SK-N-SH (cell line): ENCODE data around the gene SLC43A3. TPM values are rescaled to one million over a fixed set of nuclear protein-coding genes. Genes with fewer than 3 reads are reported as not detected.

ENCODE experiments used
- CTCF ChIA-PET: fragments of 300-600, 350-600 bp; formaldehyde crosslinking; extraction: SDS; loops from one replicate; lab custom pipeline; 2021; lab: Yijun Ruan, JAX
- POLR2A ChIA-PET: fragments of 350-600 bp; sonication (Branson Sonifier 250); formaldehyde crosslinking; extraction: SDS; loops from one replicate; lab custom pipeline; 2020; ENCODE audit warnings: antibody characterized with exemption, inconsistent platforms; lab: Yijun Ruan, JAX
- DNase-seq: peaks from one replicate; pipeline ENCODE4 v3.0.0; 2012
- H2AFZ ChIP-seq: fragments of 200-600 bp; sonication (generic); 2 replicates; pipeline ENCODE4 v1.8.1; 2016; ENCODE audit warnings: antibody characterized with exemption, mild to moderate bottlenecking, low read depth
- H3F3A ChIP-seq: fragments of 200-600 bp; sonication (generic); replicated peaks from 2 replicates; pipeline ENCODE3; 2016; ENCODE audit warnings: antibody characterized with exemption, mild to moderate bottlenecking; ENCODE audit not compliant: insufficient read depth
- H3K27ac ChIP-seq, 2 experiments: fragments of 200-500 bp in 1 of 2; fragments of 200-600 bp in 1 of 2; sonication (Bioruptor generic) in 1 of 2; sonication (generic), shearing (Covaris generic) in 1 of 2; 2 replicates each; pipeline versions ENCODE4 v1.5.1 to v1.6.1; 2014 to 2016; ENCODE audit warnings: low read depth in 2 of 2, inconsistent platforms in 1 of 2, low read length in 1 of 2, mild to moderate bottlenecking in 1 of 2, mixed read lengths in 1 of 2
- H3K27me3 ChIP-seq: fragments of 200-600 bp; sonication (generic), shearing (Covaris generic); 2 replicates; pipeline ENCODE4 v1.6.1; 2016; ENCODE audit warnings: mixed run types; ENCODE audit not compliant: insufficient read depth
- H3K36me3 ChIP-seq, 2 experiments: fragments of 200-500 bp in 1 of 2; fragments of 200-600 bp in 1 of 2; sonication (Bioruptor generic) in 1 of 2; sonication (generic) in 1 of 2; replicated peaks in 1 of 2; 2 replicates each; pipeline versions ENCODE3 to v1.5.1; 2014 to 2016; ENCODE audit warnings: low read length in 1 of 2, mild to moderate bottlenecking in 1 of 2; ENCODE audit not compliant: insufficient read depth in 2 of 2, control insufficient read depth in 1 of 2
- H3K4me1 ChIP-seq, 2 experiments: fragments of 200-500 bp in 1 of 2; fragments of 200-600 bp in 1 of 2; sonication (Bioruptor generic) in 1 of 2; sonication (generic), shearing (Covaris generic) in 1 of 2; 2 replicates each; pipeline versions ENCODE4 v1.5.1 to v1.6.1; 2014 to 2016; ENCODE audit warnings: low read depth in 1 of 2, low read length in 1 of 2, mixed run types in 1 of 2; ENCODE audit not compliant: insufficient read depth in 2 of 2, control insufficient read depth in 1 of 2
- H3K4me2 ChIP-seq: fragments of 200-600 bp; sonication (generic), shearing (Covaris generic); 2 replicates; pipeline ENCODE4 v1.6.1; 2017; ENCODE audit warnings: mixed run types
- H3K4me3 ChIP-seq, 2 experiments: fragments of 200-500 bp in 1 of 2; fragments of 200-600 bp in 1 of 2; sonication (Bioruptor generic) in 1 of 2; sonication (generic), shearing (Covaris generic) in 1 of 2; 2 replicates each; pipeline versions ENCODE4 v1.5.1 to v1.8.1; 2014 to 2016; ENCODE audit warnings: low read depth in 2 of 2, inconsistent platforms in 1 of 2, low read length in 1 of 2, mild to moderate bottlenecking in 1 of 2, mixed read lengths in 1 of 2, moderate library complexity in 1 of 2
- H3K79me2 ChIP-seq: fragments of 200-600 bp; sonication (generic); 2 replicates; pipeline ENCODE4 v1.8.1; 2017; ENCODE audit warnings: mild to moderate bottlenecking; ENCODE audit not compliant: insufficient read depth
- H3K9ac ChIP-seq: fragments of 200-600 bp; sonication (generic); 2 replicates; pipeline ENCODE4 v1.6.1; 2017; ENCODE audit warnings: mixed run types
- H3K9me2 ChIP-seq: fragments of 200-600 bp; sonication (generic); 2 replicates; pipeline ENCODE4 v1.6.1; 2017; ENCODE audit warnings: mixed run types
- H3K9me3 ChIP-seq: fragments of 200-600 bp; sonication (generic); 2 replicates; pipeline ENCODE4 v1.6.1; 2017; ENCODE audit warnings: mixed run types, mild to moderate bottlenecking, moderate library complexity
- H4K20me1 ChIP-seq: fragments of 200-600 bp; sonication (generic); 2 replicates; pipeline ENCODE4 v1.6.1; 2017; ENCODE audit warnings: mild to moderate bottlenecking, mixed run types; ENCODE audit not compliant: insufficient read depth
- FOXJ3 ChIP-seq: sonication (generic); formaldehyde crosslinking; IDR thresholded peaks from 2 replicates; pipeline ENCODE4 v1.5.1; 2020; ENCODE audit warnings: mild to moderate bottlenecking, missing genetic modification reagents
- GABPA ChIP-seq: IDR thresholded peaks from 2 replicates; pipeline ENCODE4 v1.4.0; 2012; ENCODE audit warnings: low read depth, mild to moderate bottlenecking
- GATA2 ChIP-seq: sonication (generic); formaldehyde crosslinking; IDR thresholded peaks from 2 replicates; pipeline ENCODE4 v1.5.0; 2020; ENCODE audit warnings: mild to moderate bottlenecking, missing genetic modification reagents
- MEF2A ChIP-seq: IDR thresholded peaks from 2 replicates; pipeline ENCODE4 v1.4.0; 2012; ENCODE audit warnings: low read depth, borderline replicate concordance
- RCOR1 ChIP-seq: fragments of 150-350 bp; IDR thresholded peaks from 2 replicates; pipeline ENCODE4 v1.6.1; 2017; ENCODE audit warnings: antibody characterized with exemption, low read length
- RFX5 ChIP-seq: IDR thresholded peaks from 2 replicates; pipeline ENCODE4 v1.6.1; 2012; ENCODE audit warnings: mild to moderate bottlenecking, improper control_type of control experiment, low read length
- RXRA ChIP-seq: IDR thresholded peaks from 2 replicates; pipeline ENCODE4 v1.4.0; 2012; ENCODE audit warnings: low read depth, mild to moderate bottlenecking, borderline replicate concordance
- SIN3A ChIP-seq: IDR thresholded peaks from 2 replicates; pipeline ENCODE4 v1.6.1; 2012; ENCODE audit warnings: low read depth, mild to moderate bottlenecking, low read length, moderate library complexity, borderline replicate concordance
- SMC3 ChIP-seq: IDR thresholded peaks from 2 replicates; pipeline ENCODE4 v1.6.1; 2012; ENCODE audit warnings: low read depth, low read length, improper control_type of control experiment
- TAF1 ChIP-seq: IDR thresholded peaks from 2 replicates; pipeline ENCODE4 v1.6.1; 2012; ENCODE audit warnings: low read depth, mild to moderate bottlenecking, low read length, moderate library complexity, borderline replicate concordance
- TCF12 ChIP-seq: IDR thresholded peaks from 2 replicates; pipeline ENCODE4 v1.4.0; 2012
- WGBS: methylation state at CpG from one replicate; pipeline ENCODE4 v1.1.6; 2017; ENCODE audit warnings: low lambda C conversion rate; 5-methylcytosine and 5-hydroxymethylcytosine counted together
- polyA plus RNA-seq, 3 experiments: library from polyadenylated mRNA; depleted of rRNA; stranded (reverse); fragments of >200 nt; gene quantifications; 2 replicates each; pipeline ENCODE4 v1.2.3, GENCODE V29; 2012
- TF ChIP-seq, protein P1 (sequence below): IDR thresholded peaks from 2 replicates; pipeline ENCODE4 v1.6.1; 2012; ENCODE audit warnings: mild to moderate bottlenecking, low read depth, low read length, moderate library complexity
- TF ChIP-seq, protein P2 (sequence below): fragments of 200-600 bp; sonication (generic); IDR thresholded peaks from 2 replicates; pipeline ENCODE4 v1.6.1; 2017; ENCODE audit warnings: antibody characterized with exemption, mild to moderate bottlenecking, moderate library complexity
- TF ChIP-seq, protein P3 (sequence below): IDR thresholded peaks from 2 replicates; pipeline ENCODE4 v1.4.0; 2012; ENCODE audit warnings: low read depth
- TF ChIP-seq, protein P4 (sequence below): IDR thresholded peaks from 2 replicates; pipeline ENCODE4 v1.4.0; 2012; ENCODE audit warnings: low read depth, borderline replicate concordance

The SLC43A3 gene
- 4.1 and 4.7 TPM in 2 replicates for polyA plus RNA-seq (2012; rRNA removed)
- 2.4 and 4.4 TPM in 2 replicates for polyA plus RNA-seq (2012; cell fraction: cytosol; rRNA removed)
- polyA plus RNA-seq (2012; cell fraction: nucleus; rRNA removed) = 5.0 and 7.0 TPM in 2 replicates

DNA sequence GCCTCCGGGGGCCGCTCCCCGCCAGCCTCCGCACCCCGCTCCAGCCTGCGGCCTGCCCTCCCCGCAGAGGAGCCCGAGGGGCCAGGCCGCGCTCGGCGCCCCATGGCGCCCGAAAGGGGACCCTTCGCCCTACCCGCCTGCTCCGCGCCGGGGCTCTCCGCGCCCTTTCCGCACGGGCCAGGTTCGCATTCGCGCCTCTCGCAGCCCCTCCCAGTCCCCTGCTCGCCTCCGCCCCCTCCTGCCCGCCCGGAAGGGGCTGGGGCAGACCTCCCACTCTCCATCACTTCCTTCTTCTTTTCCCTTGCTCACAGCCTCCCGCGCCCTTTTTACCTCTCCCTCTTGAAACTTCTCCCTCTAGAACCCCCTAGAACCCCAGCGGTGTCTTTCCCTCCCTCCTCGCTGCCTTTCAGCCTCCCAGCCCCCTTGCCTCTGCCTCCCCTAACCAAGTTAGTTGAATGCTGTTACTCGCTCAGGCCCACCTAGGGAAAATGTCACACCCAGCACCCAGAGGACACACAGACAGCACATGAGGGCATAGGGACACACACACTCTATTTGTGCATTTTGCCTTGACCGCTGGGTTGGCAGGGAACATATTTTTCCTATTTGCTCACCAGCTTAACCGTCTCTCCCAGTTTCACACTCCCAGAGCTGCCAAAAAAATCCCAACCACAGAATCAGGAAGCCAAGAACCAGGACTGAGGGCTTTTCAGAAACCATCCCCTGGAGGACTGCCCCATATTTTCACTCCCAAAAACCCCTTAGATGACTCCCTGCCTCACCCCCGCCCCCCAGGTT lies at the start of gene SLC43A3:
Gene SLC43A3, minus strand, starts transcription at position 193 of the 798 bp plus-strand sequence. CDS start 949 bp downstream, outside the sequence.
- peak within 1 kb of the TSS in 1 of 2 experiments; percentile 39; a peak in 2 of 4 replicates for H3K4me3 ChIP-seq
- TF ChIP-seq SIN3A (no peak), TCF12 (0 out of 2 replicates have a peak, but pooled peaks have one; percentile 11), MEF2A (no peak), RXRA (no peak), RFX5 (no peak), GATA2 (no peak)
- TF ChIP-seq, protein P1, sequence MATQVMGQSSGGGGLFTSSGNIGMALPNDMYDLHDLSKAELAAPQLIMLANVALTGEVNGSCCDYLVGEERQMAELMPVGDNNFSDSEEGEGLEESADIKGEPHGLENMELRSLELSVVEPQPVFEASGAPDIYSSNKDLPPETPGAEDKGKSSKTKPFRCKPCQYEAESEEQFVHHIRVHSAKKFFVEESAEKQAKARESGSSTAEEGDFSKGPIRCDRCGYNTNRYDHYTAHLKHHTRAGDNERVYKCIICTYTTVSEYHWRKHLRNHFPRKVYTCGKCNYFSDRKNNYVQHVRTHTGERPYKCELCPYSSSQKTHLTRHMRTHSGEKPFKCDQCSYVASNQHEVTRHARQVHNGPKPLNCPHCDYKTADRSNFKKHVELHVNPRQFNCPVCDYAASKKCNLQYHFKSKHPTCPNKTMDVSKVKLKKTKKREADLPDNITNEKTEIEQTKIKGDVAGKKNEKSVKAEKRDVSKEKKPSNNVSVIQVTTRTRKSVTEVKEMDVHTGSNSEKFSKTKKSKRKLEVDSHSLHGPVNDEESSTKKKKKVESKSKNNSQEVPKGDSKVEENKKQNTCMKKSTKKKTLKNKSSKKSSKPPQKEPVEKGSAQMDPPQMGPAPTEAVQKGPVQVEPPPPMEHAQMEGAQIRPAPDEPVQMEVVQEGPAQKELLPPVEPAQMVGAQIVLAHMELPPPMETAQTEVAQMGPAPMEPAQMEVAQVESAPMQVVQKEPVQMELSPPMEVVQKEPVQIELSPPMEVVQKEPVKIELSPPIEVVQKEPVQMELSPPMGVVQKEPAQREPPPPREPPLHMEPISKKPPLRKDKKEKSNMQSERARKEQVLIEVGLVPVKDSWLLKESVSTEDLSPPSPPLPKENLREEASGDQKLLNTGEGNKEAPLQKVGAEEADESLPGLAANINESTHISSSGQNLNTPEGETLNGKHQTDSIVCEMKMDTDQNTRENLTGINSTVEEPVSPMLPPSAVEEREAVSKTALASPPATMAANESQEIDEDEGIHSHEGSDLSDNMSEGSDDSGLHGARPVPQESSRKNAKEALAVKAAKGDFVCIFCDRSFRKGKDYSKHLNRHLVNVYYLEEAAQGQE = no peak
- TF ChIP-seq, all 33 proteins: peak for 1
- Histone ChIP-seq H3K9me3 (no peaks in the 10 kb centered on the region), H3K79me2 (no peaks in the 10 kb centered on the region), H3F3A (no peaks in the 10 kb centered on the region), H3K4me2 (peak within 1 kb of the TSS; percentile 43; the same call in 1 of the 2 replicates), H3K4me1 (peaks cover 23 to 24% of the 10 kb centered on the region in 2 experiments; a peak in 2 of 4 replicates), H3K27ac (no peak within 1 kb of the TSS; a peak in 1 of 4 replicates), H3K9me2 (no peaks in the 10 kb centered on the region), H2AFZ (peak within 1 kb of the TSS; percentile 38; the same call in 1 of the 2 replicates), H4K20me1 (no peaks in the 10 kb centered on the region), H3K27me3 (no peaks in the 10 kb centered on the region; the same call in 1 of the 2 replicates), H3K36me3 (no peaks in the 10 kb centered on the region), H3K9ac (no peak within 1 kb of the TSS)
- WGBS = 46% methylated on average over 19 of the region's 39 CpGs
- DNase-seq = peak; percentile 80
- ChIA-PET CTCF (interaction anchor here (0.6 to 6.3 kb wide), 4 partner anchors 30 to 1098 kb away, joined by 3 to 26 read pairs (median 4); no protein-coding TSS in a partner anchor), POLR2A (no interaction called here)

DNA sequence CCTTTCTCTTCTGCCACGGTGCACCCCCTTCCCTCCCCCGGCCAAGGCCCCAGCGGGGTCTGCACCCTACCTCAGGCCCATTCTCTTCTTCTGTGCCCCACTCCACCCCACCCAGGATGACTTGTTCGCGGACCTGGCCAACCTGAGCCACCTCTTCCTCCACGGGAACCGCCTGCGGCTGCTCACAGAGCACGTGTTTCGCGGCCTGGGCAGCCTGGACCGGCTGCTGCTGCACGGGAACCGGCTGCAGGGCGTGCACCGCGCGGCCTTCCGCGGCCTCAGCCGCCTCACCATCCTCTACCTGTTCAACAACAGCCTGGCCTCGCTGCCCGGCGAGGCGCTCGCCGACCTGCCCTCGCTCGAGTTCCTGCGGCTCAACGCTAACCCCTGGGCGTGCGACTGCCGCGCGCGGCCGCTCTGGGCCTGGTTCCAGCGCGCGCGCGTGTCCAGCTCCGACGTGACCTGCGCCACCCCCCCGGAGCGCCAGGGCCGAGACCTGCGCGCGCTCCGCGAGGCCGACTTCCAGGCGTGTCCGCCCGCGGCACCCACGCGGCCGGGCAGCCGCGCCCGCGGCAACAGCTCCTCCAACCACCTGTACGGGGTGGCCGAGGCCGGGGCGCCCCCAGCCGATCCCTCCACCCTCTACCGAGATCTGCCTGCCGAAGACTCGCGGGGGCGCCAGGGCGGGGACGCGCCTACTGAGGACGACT lies 49.3 kb upstream of the SLC43A3 start:
- Histone ChIP-seq H2AFZ (peak overlapping the region; percentile 11; the same call in 1 of the 2 replicates), H3K4me3 (peak overlapping the region in 1 of 2 experiments; percentile 29; a peak in 2 of 4 replicates)
- CTCF ChIA-PET = interaction anchor here (1.0 to 27.2 kb wide), 6 partner anchors 16 to 168 kb away, joined by 3 to 517 read pairs (median 18); partner anchors contain the start of genes RTN4RL2, SLC43A1 and TIMM10

More for the DNA sequence above, 49.3 kb upstream of the SLC43A3 start:
- no peaks in the 10 kb centered on the region for H3K36me3 ChIP-seq
- H3F3A ChIP-seq = no peaks in the 10 kb centered on the region
- 0 out of 2 replicates have a peak, but pooled peaks cover 10% of the 10 kb centered on the region for H3K27me3 ChIP-seq
- WGBS = 41% methylated on average over 18 of the region's 80 CpGs
- H3K9me3 ChIP-seq = no peaks in the 10 kb centered on the region
- H4K20me1 ChIP-seq = no peaks in the 10 kb centered on the region
- peak overlapping the region; percentile 24; the same call in 1 of the 2 replicates for H3K4me2 ChIP-seq
- peak; percentile 73 for DNase-seq
- POLR2A ChIA-PET = interaction anchor here (1.0 kb wide), 1 partner anchor 15 kb away, joined by 3 read pairs; the partner anchor contains the start of gene RTN4RL2
- peaks cover 0 to 8% of the 10 kb centered on the region in 2 experiments; a peak in 1 of 4 replicates for H3K4me1 ChIP-seq
- no peaks in the 10 kb centered on the region for H3K9me2 ChIP-seq
- no peak overlapping the region for H3K27ac ChIP-seq
- no peak overlapping the region for H3K9ac ChIP-seq
- TF ChIP-seq, protein P2, sequence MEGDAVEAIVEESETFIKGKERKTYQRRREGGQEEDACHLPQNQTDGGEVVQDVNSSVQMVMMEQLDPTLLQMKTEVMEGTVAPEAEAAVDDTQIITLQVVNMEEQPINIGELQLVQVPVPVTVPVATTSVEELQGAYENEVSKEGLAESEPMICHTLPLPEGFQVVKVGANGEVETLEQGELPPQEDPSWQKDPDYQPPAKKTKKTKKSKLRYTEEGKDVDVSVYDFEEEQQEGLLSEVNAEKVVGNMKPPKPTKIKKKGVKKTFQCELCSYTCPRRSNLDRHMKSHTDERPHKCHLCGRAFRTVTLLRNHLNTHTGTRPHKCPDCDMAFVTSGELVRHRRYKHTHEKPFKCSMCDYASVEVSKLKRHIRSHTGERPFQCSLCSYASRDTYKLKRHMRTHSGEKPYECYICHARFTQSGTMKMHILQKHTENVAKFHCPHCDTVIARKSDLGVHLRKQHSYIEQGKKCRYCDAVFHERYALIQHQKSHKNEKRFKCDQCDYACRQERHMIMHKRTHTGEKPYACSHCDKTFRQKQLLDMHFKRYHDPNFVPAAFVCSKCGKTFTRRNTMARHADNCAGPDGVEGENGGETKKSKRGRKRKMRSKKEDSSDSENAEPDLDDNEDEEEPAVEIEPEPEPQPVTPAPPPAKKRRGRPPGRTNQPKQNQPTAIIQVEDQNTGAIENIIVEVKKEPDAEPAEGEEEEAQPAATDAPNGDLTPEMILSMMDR = no peak
- TF ChIP-seq TCF12 (no peak), RXRA (no peak), TAF1 (no peak), GATA2 (no peak), GABPA (no peak), SMC3 (no peak), RCOR1 (no peak), FOXJ3 (CRISPR knock-in tag) (no peak)
- TF ChIP-seq, protein P3, sequence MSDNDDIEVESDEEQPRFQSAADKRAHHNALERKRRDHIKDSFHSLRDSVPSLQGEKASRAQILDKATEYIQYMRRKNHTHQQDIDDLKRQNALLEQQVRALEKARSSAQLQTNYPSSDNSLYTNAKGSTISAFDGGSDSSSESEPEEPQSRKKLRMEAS = no peak
- TF ChIP-seq, protein P4, sequence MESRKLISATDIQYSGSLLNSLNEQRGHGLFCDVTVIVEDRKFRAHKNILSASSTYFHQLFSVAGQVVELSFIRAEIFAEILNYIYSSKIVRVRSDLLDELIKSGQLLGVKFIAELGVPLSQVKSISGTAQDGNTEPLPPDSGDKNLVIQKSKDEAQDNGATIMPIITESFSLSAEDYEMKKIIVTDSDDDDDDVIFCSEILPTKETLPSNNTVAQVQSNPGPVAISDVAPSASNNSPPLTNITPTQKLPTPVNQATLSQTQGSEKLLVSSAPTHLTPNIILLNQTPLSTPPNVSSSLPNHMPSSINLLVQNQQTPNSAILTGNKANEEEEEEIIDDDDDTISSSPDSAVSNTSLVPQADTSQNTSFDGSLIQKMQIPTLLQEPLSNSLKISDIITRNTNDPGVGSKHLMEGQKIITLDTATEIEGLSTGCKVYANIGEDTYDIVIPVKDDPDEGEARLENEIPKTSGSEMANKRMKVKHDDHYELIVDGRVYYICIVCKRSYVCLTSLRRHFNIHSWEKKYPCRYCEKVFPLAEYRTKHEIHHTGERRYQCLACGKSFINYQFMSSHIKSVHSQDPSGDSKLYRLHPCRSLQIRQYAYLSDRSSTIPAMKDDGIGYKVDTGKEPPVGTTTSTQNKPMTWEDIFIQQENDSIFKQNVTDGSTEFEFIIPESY = no peak
- no peaks in the 10 kb centered on the region for H3K79me2 ChIP-seq
